ENCODE results near the gene CFAP99. TPM values are rescaled to one million over a fixed set of nuclear protein-coding genes. Genes with fewer than 3 reads are reported as not detected.

CFAP99 gene
- polyA plus RNA-seq, 1 donor = not detected

DNA sequence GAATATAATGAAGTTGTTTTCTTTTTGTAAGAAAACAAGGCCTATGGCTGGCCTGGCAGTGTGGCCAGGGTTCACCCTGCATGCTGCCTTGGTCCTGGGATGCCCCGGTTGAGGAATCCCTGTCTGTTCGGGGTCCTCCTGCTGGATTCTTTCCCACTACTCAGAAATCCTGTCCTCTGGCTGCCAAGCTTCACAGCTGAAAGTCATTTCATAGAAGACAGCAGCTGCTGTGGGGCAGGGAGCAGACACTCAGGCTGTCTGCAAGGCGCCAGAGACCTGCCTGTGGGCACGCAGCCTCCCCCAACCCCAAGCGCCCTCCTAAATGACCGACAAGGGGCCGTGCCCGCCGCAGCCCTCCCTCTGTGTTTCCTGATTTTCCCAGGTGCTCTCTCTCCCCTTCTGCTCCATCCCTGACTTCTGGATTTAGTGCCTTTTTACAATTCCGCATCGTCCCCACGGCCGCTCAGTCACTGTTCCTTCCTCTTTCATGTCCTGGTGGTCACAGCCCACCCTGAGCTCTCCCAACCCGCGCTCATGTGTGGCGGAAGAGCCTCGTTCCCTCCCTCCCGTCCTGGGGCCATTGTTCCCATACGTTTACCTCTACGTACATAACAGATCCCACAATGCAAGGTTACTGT, 27.9 kb upstream of the CFAP99 start:
- no peak for DNase-seq

GRCh38 chr4:2393353-2394270, 25.1 kb upstream of the CFAP99 start:
- peak; percentile 75 for DNase-seq

DNA sequence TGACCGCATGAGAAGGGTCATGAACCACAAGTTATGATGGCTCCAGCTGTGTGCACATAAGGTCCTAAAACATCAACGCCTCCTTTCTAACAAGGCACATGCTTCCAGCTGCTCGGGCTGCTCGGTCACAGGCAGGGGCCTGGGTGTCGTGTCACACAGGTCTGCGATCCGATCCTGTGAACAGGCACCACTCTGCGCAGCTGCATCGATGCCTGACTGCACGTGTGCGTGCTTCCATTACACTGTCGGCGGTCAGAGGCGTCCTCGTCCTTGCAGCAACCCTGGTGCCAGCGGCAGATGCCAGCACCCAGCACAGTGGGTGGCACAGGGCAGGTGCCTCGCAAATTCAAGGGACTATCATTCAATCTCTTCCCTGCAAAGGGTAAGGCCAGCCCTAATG, 24.2 kb upstream of the CFAP99 start:
- no peak for DNase-seq

DNA sequence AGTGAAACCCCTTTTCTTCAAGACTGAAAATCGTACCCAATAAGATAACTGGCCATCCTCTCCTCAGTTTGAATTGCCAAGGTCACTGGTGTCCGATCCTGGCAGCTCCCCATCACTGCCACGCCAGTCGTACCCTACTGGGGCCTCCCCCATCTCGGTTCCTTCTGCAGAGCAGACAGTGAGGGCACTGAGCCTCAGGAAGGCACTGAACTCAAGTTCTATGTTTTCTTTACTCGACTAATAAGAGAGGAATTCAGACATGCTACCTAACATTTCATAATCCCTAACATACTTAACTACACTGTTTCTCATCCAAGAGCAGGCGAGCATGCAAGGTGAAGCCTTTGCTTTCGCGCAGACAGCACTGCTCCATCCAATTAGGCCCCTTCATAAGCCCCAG, 23.7 kb upstream of the CFAP99 start:
- no peak for DNase-seq

DNA sequence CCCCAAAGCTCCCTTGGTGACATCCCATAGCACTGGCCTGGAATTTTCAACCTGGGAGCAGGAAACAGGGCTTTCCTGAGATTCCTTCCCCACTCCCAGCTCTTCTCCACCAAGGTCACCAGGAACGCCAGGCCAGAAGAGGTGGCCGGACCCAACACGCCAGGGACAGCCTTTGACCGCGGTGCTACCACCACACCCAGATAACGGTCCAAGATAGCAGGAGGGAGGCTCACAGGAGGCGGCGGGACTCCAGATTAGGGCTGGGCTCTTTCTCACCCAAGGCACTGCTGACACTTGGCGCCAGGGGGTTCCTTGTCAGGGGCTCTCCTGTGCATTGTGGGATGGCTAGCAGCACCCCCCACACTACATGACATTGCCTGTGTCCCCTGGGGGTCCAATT, 23.2 kb upstream of the CFAP99 start:
- DNase-seq = no peak

DNA sequence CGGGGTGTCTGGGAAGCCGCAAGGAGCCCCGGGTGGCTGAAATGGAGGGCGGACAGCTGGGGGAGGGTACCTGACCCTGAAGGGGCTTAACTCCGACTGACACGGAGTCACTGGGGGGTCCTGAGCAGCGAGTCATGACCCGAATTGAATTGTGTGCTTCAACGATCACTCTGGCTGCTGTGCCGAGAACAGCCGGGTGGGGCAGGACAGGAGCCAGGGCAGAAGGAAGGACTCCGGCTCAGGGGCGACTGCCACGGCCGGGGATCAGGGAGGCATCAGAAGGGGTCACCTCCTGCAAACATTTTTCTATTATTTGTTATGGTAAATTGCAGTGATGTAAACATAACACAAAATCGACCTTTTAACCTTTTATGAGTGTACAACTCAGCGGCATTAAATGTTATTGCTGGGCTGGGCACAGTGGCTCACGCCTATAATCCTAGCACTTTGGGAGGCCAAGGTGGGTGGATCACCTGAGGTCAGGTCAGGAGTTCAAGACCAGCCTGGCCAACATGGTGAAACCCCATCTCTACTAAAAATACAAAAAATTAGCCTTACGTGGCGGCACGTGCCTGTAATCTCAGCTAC, 21.9 kb upstream of the CFAP99 start:
- no peak for DNase-seq

DNA sequence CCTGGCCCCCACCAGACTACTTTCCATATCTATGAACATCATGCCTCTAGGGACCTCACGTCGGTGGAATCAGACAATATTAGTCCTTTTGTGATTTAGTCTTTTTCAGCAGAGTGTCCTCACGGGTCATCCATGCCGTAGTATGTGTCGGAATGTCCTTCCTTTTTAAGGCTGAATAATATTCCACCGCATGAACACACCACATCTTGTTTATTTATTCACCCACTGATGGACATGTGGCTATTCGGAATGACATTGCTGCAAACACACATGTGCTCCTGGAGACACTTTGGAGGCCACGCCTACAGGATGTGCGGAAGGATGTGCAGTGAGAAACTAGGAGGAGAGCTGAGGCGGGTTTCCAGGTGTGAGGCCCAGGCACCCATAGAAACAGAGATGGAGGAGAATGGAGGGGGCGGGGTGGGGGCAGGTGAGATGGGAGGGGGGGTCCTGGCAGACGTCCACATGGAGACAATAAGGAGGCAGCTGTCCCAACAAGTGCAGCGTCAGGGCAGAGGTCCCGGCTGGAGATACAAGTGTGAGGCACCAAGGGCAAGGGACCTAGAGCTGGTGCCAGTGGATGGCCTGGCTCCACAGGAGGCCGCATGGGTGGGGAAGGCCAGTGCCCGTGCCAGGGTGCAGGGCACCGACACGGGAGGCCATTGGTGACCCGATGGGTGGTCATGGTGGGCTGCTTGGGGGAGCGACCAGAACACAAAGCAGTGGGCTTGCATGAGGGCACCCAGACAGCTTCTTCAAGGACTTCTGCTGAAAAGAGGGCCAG, 21.0 kb upstream of the CFAP99 start:
- no peak for DNase-seq

GRCh38 chr4:2399216-2399615, 19.5 kb upstream of the CFAP99 start:
- no peak for DNase-seq

DNA sequence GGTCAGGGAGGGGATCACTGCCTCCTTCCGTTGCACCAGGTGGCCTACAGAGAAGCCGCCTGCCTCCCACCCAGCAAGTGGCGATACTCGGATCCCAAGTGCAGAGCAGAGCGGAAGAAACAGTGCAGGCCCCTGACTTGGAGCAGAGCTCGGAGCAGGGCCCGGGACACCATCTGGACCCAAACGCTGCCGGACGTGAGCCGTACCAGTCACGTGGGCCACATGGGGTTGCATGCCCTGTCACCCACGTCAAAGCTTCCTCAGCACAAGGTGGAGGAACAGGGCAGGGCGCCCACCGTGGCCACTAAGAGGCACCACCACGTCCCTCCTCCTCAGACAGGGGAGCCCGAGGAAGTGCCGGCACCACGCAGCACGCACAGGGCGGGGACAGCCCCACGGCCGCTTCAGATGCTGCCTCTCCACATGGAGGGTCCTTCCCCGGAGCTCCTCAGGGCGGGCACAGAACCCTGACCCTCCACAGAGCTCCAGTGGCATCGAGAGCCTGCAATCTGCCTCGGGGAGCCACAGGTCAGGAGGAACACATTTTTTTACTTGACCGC, 19.0 kb upstream of the CFAP99 start:
- DNase-seq = no peak

- DNase-seq = no peak
Measured at GRCh38 chr4:2400841-2401609, 17.7 kb upstream of the CFAP99 start.

DNA sequence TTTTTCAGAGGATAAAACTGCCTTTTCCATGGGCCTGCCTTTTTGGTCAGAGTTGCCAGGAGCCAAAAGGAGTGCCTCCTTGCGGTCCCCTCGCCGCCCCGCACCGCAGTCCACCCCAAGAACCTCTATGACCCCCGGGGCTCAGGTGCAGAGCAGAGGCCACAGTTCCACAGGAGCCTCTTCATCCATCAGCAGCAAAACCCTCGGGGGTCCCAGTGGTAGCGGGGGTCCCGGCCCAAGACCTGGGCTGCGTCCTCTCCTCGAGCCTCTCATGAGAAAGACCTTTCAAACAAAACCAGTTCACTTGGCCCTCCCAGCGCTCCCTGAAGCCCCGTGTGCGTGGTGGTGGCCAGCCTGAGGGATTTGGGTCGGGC, 17.2 kb upstream of the CFAP99 start:
- DNase-seq = no peak

- peak; percentile 51 for DNase-seq
Measured at GRCh38 chr4:2402048-2402842, 16.5 kb upstream of the CFAP99 start.

- no peak for DNase-seq
Measured at GRCh38 chr4:2402941-2403340, 15.8 kb upstream of the CFAP99 start.

DNA sequence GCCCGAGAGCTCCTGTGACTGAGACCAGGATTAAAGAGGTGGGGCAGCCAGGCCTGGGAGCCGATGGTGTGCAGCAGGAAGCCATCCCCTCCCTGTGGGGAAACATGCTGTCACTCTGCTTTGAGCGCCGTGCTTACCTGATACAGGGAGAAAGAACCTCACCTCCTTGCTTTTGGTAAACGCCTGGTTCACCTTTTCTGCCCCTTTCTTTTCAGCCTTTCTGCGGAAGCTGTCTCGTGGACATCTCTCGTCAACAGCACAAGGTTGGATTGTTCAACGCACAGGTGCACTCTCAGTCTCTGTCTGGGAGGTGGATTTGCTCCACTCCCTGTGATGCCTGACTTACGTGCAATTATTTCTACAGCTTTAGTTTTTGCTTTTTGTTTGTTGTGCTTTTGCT, 12.3 kb upstream of the CFAP99 start:
- no peak for DNase-seq

DNA sequence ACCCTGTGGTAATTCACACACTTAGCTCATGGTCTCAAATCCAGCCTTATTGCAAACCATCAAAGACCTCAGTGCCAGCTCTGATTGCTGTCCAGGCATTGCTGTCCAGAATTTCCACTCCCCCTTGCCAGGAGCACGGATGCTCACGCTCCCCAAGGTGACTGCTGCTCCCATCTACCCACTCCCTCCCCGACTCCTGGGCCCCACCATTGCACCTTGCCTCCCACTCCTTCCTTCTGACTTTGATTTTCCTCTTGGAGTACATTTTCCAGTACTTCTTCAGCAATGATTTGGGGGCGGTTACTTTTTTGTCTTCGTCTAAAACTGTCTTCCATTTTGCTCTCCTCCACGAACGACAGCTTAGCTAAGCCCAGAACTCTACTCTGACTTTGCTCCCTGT, 11.8 kb upstream of the CFAP99 start:
- DNase-seq = no peak

DNA sequence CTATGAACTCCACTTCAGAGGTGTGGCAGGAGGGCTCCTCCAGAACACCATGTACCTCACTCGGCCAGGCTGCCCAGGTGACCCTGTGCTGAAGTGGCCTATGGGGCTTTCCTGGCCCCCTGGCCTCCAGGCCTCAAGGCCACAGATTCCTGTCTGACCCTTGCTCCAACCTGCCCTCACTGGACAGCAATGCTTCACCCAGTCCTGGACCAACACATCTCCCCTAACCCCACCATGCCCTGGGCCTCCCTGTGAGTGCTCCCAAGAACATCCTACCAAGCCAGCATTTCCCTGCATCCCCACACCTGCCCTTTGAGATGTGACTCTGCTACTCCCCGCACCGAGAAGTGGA, 10.8 kb upstream of the CFAP99 start:
- no peak for DNase-seq

DNA sequence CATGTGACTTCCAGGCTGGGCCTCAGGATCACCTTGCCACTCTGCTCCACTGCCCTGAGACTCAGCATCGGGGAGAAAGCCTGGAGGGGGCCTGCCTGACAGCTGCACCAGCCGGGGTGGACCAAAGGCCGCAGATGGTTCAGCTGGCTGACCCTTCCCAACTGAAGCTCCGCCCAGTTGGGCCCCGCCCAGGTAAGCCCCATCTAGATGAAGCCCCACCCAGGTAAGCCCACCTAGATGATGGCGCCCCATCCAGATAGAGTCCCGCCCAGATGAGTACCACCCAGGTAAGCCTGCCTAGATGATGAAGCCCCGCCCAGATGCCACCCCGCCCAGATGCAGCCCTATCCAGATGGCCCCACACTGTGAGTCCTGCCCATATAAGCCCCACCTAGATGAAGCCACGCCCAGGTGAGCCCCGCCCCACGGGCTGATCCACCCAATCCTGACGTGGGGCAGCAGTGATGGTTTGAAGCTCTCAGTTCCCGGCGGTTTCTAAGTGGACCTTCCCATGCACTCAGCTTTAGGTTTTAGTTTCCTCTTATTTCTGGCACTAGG, 10.3 kb upstream of the CFAP99 start:
- DNase-seq = no peak

DNA sequence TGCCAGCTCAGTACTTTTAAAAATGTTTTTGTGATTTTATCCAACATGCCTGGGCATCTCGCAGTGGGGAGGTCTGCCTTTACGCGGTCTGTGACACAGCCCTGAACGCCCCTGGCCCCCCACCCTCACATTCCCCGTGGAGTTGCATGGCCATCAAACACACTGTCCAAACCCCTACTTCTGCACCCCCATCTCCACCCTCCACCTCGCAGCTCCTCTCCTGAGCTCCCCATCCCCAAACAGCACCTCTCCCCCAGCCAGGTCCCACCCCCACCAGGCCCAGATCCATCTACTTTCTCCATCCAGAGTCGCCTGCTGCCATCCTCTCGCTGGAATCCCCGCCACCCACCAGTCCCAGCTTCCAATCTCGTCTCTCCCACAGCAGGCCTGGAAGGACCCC, 9.8 kb upstream of the CFAP99 start:
- DNase-seq = no peak

GRCh38 chr4:2409381-2409783, 9.4 kb upstream of the CFAP99 start:
- no peak for DNase-seq

DNA sequence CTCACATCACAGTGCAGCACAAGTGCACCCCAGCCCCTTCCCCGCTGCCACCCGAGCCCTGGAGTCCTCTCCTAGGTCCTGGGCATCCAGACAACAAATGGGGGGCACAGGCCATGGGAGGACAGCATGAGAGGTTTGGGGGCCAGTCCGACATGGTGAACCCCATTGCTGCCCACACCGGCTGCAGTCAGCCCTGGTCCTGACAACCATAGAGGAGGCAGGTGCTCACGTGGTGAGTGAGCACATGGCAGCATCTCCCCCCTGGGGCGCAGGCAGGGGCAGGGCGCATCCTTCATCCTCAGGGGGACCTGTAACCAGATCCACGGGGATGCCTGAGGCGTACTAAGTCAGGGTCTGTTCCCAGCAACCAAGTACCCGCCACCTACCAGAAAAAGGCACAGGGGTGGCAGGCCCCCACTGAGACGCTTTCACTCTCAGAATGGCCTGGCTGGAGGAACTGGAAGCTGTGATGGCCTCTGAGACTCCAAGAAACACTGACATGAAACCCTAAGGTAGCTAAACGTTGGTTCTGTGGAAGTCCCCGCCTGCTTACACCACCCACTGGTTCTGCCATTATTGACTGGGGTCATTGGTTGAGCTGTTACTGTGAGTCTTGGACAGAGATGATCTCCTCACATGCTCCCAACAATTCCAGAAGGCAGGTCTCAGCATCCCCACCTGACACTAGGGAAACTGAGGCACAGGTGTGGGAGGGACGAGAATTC, 6.8 kb upstream of the CFAP99 start:
- no peak for DNase-seq
